NCI-H2227 (cell line): ENCODE results near the gene CADPS2.
"Not testable (repeated sequence)": the region's sequence is repeated elsewhere in the genome, so short reads cannot be mapped to it uniquely, and the experiment has no call there.

ENCODE experiments used
- DNase-seq: peaks from one replicate; lab custom pipeline; 2025; ENCODE audit not compliant: unreplicated experiment; lab: John Stamatoyannopoulos, UW

Gene CADPS2

GRCh38 chr7:122850528-122850927 lies 35.7 kb downstream of the CADPS2 start:
- no peak for DNase-seq

DNA sequence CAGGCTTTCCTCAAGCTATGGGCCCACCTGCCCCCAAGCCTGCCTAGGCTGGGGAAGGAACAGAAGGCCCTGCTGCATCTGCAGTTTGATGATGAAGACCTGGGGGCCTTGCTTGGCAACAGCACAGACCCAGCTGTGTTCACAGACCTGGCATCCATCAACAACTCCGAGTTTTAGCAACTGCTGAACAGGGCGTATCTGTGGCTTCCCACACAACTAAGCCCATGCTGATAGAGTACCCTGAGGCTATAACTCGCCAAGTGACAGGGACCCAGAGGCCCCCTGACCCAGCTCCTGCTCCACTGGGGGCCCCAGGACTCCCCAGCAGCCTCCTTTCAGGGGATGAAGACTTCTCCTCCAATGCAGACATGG lies 36.3 kb downstream of the CADPS2 start:
- DNase-seq, result no peak

DNA sequence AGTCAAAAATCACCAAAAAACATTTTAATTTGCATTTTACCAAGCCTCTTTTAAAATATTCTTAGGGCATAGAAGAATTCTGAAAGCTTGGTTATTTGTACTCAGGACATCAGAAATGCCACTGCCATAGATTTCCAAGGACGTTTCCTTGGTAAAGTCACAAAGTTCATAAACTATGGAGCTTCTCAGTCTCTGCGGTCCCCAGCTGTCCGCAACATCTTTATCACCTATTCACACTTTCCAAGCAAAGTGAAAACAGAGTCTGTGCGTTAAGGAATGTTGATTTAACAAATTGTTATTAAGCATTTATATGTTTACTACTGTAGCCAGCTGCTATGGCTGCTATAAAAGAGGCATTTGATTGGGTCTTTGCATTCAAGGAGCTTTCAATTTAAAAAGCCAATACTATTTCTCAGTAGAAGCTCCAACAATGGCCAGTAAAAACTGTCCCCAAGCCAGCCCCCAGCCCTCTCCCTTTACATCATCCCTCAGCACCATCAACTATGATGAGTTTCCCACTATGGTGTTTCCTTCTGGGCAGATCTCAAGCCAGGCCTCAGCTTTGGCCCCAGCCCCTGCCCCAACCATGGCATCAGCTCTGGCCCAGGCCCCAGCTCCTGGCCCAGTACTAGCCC lies 36.8 kb downstream of the CADPS2 start:
- no peak for DNase-seq

DNA sequence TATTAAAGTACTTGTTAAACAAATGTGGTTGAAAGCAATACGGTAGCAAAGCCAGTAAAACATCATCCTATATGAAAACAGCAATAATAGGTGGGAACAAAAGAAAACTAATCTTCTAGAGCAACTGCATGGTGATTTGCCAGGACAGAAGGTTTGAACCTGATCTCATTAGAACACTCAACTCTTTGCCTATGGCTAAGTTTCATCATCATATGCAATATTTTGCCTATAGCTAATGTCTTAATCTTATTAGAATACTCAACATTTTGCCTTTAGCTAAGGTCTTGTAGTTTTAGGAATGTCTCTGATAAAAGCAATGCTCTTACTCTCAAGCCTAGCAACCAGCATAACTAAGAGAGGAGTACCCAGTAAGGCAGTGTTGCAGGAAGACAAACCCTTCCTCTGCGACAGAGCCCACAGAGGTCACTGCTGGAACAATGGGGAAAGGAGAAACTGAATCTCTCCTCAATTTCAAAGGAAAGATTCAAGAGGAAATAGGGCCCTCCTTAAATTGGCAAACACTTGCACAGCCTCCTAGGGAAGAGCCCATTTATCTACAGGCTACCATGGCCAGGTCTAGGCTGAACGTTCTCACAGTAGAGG lies 38.3 kb downstream of the CADPS2 start:
- no peak for DNase-seq

DNA sequence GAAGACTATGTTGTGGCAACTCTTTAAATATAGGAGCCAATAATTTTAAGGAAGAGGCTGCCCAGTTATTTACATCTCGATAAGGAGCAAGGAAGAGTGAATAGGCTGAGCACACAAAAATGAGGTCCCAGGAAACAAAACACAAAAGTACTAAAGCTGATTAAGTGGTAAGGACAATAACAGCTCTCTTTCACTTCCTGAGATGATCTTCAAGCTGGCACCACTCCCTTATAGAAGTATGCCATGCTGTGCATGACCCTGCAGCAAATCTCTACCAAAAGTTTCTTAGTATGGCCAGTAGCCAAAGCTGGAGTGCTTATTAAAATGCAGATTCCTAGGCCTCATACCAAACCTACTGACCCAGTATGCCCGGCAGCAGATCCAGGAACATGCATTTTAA lies 39.7 kb downstream of the CADPS2 start:
- no peak for DNase-seq

GRCh38 chr7:122845286-122845685 lies 41.0 kb downstream of the CADPS2 start:
- DNase-seq, result no peak

DNA sequence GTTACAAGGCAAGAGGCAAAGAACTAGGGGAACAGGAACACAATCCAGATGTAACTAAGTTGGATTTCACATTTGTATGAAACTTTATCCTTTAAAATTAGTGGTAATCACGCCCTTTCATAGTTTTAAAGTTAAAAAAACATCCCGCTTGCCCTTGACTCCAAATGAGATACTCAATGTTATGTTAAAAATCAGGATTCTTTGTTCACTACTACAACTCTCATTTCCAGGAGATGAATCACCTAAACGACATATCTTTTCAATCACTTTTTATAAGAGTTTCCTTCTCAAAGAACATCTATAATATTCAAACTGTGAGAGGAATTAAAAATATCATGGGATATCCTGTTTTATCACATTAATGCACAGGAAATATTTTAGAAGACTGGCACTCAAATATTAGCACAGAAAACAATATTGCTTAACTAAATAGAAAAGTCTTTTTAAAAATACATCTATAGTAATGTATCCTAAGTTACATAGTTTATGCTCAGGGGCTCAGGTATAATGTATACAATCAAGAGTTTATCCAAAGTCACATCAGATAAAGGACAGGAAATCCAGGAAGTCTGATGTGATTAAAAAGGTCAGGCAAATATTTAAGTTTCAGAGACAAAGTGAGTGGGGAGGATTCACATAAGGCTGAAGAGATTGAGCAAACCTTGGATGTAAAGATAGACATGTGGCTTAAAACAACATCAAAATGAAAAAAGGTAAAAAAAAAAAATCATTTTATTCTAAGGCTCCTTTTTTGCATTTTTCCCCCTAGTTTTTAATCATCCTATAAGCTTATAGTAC lies 41.9 kb downstream of the CADPS2 start:
- DNase-seq, result no peak

DNA sequence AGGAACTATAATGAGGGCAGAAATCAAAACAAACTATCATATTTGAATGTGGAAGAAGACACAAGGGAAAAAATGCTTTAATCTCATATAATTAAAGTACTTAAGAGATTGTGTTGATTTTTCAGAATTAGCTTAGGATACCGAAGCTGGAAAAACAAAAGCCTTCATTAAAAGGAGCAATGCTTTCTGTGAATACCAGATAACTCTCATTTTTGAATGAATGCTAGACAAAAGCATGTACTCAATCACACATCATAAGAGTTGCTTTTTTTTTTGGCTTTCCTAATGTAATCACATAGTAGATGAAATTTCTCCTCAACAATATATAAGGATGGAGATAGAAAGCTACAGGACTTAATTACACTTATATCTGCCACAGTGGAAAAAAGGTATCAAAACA lies 43.3 kb downstream of the CADPS2 start:
- DNase-seq, result no peak

DNA sequence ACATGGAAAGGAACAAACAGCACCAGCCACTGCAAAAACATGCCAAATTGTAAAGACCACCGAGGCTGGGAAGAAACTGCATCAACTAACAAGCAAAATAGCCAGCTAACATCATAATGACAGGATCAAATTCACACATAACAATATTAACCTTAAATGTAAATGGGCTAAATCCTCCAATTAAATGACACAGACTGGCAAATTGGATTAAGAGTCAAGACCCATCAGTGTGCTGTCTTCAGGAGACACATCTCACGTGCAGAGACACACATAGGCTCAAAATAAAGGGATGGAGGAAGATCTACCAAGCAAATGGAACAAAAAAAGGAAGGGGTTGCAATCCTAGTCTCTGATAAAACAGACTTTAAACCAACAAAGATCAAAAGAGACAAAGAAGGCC lies 50.0 kb downstream of the CADPS2 start:
- not testable (repeated sequence) for DNase-seq

- DNase-seq, result not testable (repeated sequence)
These were observed 51.7 kb downstream of the CADPS2 start for GRCh38 chr7:122834571-122834942.

GRCh38 chr7:122833888-122834570 lies 52.2 kb downstream of the CADPS2 start:
- DNase-seq, result no peak

DNA sequence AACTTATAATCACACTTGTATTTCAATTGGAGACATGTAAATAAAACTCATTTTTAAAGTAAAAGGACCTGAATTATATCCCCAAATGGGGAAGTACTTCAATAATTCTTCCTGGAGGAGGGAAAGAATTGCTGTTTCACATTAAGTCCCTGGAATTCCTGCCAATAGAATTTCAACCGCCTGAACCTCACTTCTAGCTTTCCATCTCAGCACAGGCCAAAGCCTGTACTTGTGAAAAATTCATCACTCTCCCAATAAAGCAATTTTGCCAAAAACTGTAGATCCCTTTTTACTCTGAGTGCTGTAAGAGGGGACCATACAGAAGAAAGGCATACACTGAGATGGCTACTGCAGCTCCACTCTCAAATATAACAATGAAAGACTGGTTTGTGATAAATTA lies 54.8 kb downstream of the CADPS2 start:
- DNase-seq, result no peak

DNA sequence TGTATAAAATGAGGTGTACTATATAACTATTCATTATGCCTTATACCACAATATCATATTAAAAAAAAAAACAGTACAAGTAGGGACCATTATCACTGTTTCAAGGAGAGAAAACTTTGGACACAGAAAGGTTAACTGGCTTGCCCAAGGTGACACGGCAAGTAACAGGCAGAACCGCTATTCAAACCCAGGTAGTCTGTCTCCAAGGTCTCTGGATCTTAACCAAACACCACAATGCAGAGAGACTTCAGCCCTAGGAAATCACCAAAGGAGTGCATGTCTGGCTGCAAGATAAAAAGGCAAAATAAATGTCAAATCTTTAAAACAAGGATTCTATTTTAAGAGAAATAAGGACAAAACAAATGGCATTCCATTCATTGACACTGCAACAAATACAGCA lies 56.3 kb downstream of the CADPS2 start:
- DNase-seq, result no peak

DNA sequence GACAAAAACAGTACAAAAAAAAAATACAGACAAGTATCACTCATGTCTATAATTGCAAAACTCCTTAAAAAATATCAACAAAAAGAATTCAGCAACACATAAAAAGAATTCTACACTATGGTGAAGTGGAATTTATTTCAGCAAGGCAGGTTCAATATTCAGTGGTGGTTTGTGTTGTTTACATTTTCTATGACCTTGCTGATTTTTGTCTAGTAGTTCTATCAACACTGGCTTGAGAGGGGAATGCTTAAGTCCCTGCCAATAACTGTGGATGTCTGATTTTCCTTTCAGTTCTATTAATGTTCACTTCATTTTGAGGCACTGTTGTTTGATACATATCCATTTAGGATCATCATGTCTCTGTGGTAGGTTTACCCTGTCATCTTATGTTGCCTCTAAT lies 58.5 kb downstream of the CADPS2 start:
- no peak for DNase-seq

GRCh38 chr7:122813845-122814244 lies 72.4 kb downstream of the CADPS2 start:
- DNase-seq, result no peak

DNA sequence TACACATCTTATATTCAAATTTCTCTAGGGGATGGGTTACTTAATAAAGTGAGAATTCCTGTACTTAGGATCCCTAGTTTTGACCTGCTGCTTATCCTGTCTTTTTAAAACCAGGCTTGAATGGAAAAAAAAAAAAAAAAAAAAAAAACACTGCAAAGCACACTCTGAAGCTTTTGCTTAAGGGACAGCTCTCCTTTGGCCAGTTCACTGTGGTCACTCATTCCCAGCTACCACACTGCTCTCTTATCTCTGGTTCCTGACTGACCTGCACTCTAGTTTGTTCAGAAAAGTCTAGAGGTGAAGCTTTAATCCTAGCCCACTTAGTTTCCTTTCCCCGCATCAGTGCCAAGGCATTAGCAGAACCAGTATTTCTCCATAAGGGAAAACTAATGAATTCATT lies 82.4 kb downstream of the CADPS2 start:
- DNase-seq, result no peak

GRCh38 chr7:122803323-122803722 lies 82.9 kb downstream of the CADPS2 start:
- no peak for DNase-seq

GRCh38 chr7:122802301-122802751 lies 83.9 kb downstream of the CADPS2 start:
- DNase-seq, result no peak

DNA sequence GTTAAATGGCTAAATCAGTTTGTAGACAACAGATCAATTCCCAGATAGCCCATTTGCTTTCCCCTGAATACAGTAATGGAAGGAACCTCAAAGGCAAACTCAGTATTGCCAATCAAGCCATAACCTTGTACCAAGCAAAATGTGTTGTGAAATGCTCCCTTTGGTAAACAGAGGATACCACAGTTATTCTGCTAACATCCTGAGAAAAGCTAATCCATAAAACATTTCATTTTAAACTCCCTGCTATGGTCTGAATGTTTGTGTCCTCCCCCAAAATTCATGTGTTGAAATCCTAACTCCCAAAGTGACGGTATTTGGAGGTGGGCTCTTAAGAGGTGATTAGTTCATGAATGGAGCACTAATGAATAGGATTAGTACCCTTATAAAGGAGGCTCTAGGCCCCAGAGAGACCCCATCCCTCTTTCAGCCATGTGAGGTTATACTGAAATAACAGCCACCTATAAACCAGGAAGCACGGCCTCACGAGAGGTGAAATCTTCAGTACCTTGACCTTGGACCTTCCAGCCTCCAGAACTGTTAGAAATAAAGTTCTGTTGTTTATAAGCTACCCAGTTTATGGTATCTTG lies 94.2 kb downstream of the CADPS2 start:
- no peak for DNase-seq

- DNase-seq, result no peak
These were observed 95.7 kb downstream of the CADPS2 start for GRCh38 chr7:122790591-122790990.

DNA sequence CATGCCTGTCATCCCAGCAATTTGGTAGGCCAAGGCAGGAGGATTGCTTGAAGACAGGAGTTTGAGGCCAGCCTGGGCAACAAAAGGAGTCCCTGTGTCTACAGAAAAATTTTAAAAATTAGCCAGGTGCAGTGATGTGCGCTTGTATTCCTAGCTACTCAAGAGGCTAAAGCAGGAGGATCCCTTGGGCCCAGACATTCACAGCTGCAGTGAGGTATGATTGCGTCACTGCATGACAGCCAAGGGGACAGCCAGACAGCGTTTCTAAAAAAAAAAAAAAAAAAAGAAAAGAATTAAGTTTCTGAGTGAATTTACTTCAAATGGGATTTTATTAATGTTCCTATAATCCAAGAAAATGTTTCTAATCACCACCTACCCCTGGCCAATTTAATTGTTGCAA lies 96.1 kb downstream of the CADPS2 start:
- no peak for DNase-seq
